Spleen (tissue), 7 donors: ENCODE results near the gene CFAP251.

Source experiments
- CTCF ChIP-seq, 11 experiments: fragments of 200-600 bp in 7 of 11; fragments of 450-650 bp in 4 of 11; sonication (generic) in 4 of 11; IDR thresholded peaks in 8 of 11; conservative IDR thresholded peaks in 3 of 11; 1 replicate in 7 of 11; 2 replicates in 4 of 11; pipeline versions ENCODE4 v1.4.0 to v1.8.0; 2016 to 2021; ENCODE audit warnings: antibody characterized with exemption in 11 of 11, inconsistent platforms in 4 of 11, mild to moderate bottlenecking in 1 of 11
- POLR2AphosphoS5 ChIP-seq, 3 donors: sonication (generic); formaldehyde crosslinking; IDR thresholded peaks; one replicate each; pipeline ENCODE4 v1.5.1; 2017; ENCODE audit warnings: antibody characterized with exemption in 3 of 3
- donor health status: DM: no; HTN: no; CAD: no; lungs with moderate emphysema.
- donor health status: DM: no; HTN: no; CAD: no.
- donor health status: DM: no; HTN: no; CAD: no.

DNA sequence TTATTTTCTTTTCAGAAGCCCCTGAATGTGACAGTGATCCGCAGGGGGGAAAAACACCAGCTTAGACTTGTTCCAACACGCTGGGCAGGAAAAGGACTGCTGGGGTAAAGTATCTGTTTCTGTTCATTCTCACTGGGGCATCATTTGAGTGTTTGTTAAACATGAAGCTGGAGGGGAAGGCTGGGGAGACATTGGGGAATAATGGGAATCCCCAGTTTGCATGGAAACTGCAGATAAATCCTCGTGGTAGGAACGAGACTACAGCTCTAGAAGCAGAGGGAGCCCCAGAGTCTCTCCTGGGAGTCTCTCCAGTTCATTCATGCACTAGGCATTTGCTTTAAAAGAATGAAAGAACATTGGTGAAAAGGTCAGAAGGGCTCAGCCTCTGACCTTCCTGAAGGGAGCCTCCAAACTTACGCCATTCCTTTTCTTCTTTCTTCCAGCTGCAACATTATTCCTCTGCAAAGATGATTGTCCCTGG lies 2.5 kb upstream of the CFAP251 start:
- TF ChIP-seq CTCF (IDR thresholded peaks at IDR 0.05 in 8 of 11, conservative IDR thresholded peaks at IDR 0.05 in 3 of 11) (no peak), POLR2AphosphoS5 (IDR thresholded peaks at IDR 0.05) (no peak)
